Measurements from ENCODE around the gene BTNL9. TPM values are rescaled to one million over a fixed set of nuclear protein-coding genes. Genes with fewer than 3 reads are reported as not detected.

BTNL9 gene
- total and polyA plus RNA-seq, 8 donors, result 2.7 to 57.0 (median 6.2) TPM

DNA sequence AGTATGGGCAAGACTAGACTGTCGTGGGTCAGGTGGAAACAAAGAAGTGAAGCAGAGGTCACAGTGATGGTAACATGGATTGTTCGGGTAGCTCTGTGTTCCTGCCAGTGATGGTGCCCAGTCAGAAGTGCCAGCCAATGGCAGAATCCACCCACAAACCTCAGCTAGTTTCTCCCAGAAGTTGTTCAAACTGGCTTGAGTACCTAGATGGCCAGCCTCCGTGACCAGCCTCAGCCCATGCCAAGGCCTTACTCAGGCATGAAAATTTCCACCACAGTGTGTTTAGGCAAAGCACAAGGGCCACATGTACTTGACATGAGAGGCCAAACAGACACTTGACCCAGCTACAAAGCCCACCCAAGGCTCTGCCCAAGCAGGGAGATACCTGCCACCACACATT lies 19.4 kb upstream of the BTNL9 start:
- TF ChIP-seq, protein P1, sequence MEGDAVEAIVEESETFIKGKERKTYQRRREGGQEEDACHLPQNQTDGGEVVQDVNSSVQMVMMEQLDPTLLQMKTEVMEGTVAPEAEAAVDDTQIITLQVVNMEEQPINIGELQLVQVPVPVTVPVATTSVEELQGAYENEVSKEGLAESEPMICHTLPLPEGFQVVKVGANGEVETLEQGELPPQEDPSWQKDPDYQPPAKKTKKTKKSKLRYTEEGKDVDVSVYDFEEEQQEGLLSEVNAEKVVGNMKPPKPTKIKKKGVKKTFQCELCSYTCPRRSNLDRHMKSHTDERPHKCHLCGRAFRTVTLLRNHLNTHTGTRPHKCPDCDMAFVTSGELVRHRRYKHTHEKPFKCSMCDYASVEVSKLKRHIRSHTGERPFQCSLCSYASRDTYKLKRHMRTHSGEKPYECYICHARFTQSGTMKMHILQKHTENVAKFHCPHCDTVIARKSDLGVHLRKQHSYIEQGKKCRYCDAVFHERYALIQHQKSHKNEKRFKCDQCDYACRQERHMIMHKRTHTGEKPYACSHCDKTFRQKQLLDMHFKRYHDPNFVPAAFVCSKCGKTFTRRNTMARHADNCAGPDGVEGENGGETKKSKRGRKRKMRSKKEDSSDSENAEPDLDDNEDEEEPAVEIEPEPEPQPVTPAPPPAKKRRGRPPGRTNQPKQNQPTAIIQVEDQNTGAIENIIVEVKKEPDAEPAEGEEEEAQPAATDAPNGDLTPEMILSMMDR (IDR thresholded peaks at IDR 0.05), result no peak
- Histone ChIP-seq H3K27ac (no peak overlapping the region), H3K4me1 (no peaks in the 10 kb centered on the region), H3K27me3 (no peaks in the 10 kb centered on the region), H3K9me3 (no peaks in the 10 kb centered on the region), H3K4me3 (no peak overlapping the region), H3K36me3 (no peaks in the 10 kb centered on the region)
- no peak for ATAC-seq
- 79 to 80% methylated on average over 3 of the region's 3 CpGs for WGBS, 2 donors
- no peak for DNase-seq
- intact Hi-C loops (cut with DNase I), result no loop called here
- FAIRE-seq, result no peak

DNA sequence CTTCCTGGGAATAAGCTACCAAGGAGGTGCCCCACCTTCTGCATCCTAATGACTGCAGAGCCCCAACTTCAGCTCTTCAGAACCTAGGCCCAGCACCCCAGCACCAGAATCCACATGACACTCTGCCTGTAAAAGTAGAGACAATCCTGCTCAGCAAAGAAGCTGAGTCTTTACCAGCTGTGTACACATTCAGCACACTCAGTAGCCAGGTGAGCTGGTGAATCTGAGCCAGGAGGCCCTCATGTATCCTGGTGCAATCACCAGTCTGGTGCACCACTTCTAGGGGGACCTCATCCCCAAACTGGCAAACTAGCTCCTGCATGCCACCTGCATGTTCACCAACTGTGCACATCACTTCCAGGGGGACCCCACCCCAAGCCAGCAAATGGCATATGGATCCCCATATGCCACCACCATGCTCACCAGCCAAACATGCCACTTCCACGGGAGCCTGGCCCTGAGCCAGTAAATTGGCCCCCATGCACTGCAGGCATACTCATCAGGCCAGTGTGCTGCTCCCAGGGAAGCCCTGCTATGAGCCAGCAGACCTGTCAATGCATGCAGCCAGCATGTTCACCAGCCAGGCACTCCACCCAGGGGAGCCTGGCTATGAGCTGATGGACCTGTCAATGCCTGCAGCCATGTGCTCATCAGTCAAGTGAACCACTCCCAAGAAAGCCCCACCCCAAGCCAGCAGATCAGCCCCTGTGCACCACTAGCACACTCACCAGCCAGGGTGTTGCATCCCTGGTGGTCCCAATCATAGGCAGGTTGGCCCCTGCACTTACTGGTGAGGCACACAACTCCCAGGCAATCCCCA lies 15.6 kb upstream of the BTNL9 start:
- H3K36me3 ChIP-seq, result no peaks in the 10 kb centered on the region
- ATAC-seq, result peak in 3 of 4 donors; percentile 51 to 68 (median 58)
- no peaks in the 10 kb centered on the region for H3K9me3 ChIP-seq
- no peaks in the 10 kb centered on the region for H3K4me1 ChIP-seq
- TF ChIP-seq, protein P1 (IDR thresholded peaks at IDR 0.05), result no peak
- peak in 2 of 6 donors; percentile 35 to 39 for DNase-seq
- FAIRE-seq, result no peak
- WGBS, 2 donors, result 22 to 45% methylated on average over 1 of the region's 1 CpG
- no peak overlapping the region for H3K27ac ChIP-seq
- no peak overlapping the region for H3K4me3 ChIP-seq
- intact Hi-C loops (cut with DNase I), result no loop called here
- no peaks in the 10 kb centered on the region for H3K27me3 ChIP-seq

DNA sequence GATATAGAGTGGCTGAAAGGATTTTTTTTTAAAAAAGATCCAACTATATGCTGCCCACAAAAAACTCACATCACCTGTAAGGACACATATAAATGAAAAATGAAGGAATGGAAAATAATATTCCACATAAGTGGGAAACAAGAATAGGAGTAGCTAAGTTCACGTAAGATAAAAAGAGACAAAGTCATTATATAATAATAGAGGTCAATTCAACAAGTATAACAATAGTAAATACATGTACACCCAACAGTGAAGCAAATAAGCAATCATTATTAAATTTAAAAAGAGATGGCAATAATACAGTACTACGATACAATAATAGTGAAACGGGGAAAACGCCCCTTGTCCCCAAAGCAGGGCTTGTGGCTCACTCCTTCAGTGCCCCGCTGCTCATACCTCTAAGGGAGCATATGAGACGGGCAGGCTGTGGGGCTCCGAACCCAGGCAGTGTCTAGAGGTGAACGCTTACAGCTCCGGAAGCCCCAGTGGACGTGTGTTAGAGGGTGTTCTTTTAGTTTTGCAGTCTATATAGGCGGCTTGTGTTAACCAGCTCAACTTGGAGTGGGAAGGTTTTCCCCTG lies 12.5 kb upstream of the BTNL9 start:
- TF ChIP-seq, protein P1 (IDR thresholded peaks at IDR 0.05), result no peak
- DNase-seq (no peak), FAIRE-seq (no peak), ATAC-seq (no peak)
- Histone ChIP-seq H3K36me3 (no peaks in the 10 kb centered on the region), H3K9me3 (no peaks in the 10 kb centered on the region), H3K4me3 (no peak overlapping the region), H3K27ac (no peak overlapping the region), H3K27me3 (no peaks in the 10 kb centered on the region), H3K4me1 (no peaks in the 10 kb centered on the region)
- WGBS, 2 donors, result 80 to 85% methylated on average over 11 of the region's 11 CpGs
- intact Hi-C loops (cut with DNase I), result no loop called here

DNA sequence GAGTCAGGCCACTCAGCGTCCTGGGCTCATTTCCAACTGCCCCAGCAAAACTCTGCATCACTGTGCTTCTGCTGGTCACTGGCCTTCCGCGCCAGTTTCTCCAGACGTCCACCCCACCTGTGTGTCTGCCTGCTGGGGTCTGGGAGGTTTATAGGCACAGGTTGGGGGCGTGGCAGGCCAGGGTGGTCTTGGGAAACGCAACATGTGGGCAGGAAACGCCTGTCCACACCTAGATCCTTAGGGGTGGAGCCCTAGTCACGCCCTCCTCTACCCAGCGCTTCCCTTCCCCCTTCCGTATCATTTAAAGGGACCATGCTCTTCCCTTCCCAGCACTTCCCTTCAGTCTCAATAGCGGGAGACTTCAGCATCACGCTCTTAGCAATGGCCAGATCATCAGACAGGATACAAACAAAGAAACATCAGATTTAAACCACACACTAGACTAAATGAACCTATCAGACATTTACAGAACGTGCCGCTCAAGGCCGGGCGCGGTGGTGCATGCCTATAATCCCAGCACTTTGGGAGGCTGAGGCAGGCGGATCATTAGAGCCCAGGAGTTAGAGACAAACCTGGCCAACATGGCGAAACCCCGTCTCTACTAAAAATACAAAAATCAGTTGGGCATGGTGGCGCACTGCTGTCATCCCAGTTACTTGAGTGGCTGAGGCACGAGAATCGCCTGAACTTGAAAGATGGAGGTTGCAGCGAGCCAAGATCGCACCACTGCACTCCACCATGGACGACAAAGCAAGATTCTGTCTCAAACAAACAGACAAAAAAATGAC lies 11.8 kb upstream of the BTNL9 start:
- Histone ChIP-seq H3K4me3 (no peak overlapping the region), H3K27me3 (no peaks in the 10 kb centered on the region), H3K36me3 (no peaks in the 10 kb centered on the region), H3K9me3 (no peaks in the 10 kb centered on the region), H3K27ac (no peak overlapping the region), H3K4me1 (no peaks in the 10 kb centered on the region)
- FAIRE-seq (no peak), DNase-seq (peak in 3 of 6 donors; percentile 13 to 46 (median 45)), ATAC-seq (peak in 3 of 4 donors; percentile 70 to 87 (median 73))
- 79 to 81% methylated on average over 26 of the region's 26 CpGs for WGBS, 2 donors
- intact Hi-C loops (cut with DNase I), result no loop called here
- TF ChIP-seq, protein P1 (IDR thresholded peaks at IDR 0.05), result no peak
